ENCODE results near the gene FHIT. TPM values are rescaled to one million over a fixed set of nuclear protein-coding genes. Genes with fewer than 3 reads are reported as not detected.

Gene FHIT
- total and polyA plus RNA-seq, 4 donors: 2.1 to 14.7 (median 6.6) TPM

- no peaks in the 10 kb centered on the region for H3K27me3 ChIP-seq (ENCODE audit: control insufficient read depth in 4 of 4, insufficient read depth in 4 of 4, low read length in 3 of 4)
- no peak overlapping the region for H3K27ac ChIP-seq (ENCODE audit: low read depth in 1 of 2, low read length in 2 of 2)
- H3K4me1 ChIP-seq (ENCODE audit: control insufficient read depth in 4 of 4, insufficient read depth in 4 of 4, low read length in 3 of 4): no peaks in the 10 kb centered on the region
- DNase-seq (ENCODE audit: low spot score): no peak
- no peak overlapping the region for H3K4me3 ChIP-seq (ENCODE audit: low read depth in 1 of 3, low read length in 3 of 3)
- H3K9ac ChIP-seq (ENCODE audit: low read depth in 1 of 2, low read length in 2 of 2): no peak overlapping the region
- peaks cover 0 to 2% (median 0%) of the 10 kb centered on the region in 4 donors for H3K9me3 ChIP-seq (ENCODE audit: control insufficient read depth in 4 of 4, low read length in 3 of 4)
- TF ChIP-seq FOXA2 (IDR thresholded peaks at IDR 0.05): no peak
- WGBS: 86% methylated on average over 3 of the region's 3 CpGs
- no peaks in the 10 kb centered on the region for H3K36me3 ChIP-seq (ENCODE audit: control insufficient read depth in 4 of 4, insufficient read depth in 3 of 4, low read depth in 1 of 4, low read length in 3 of 4)
Observed at GRCh38 chr3:59832241-59832640, 1419.0 kb downstream of the FHIT start.

GRCh38 chr3:59831394-59831793 lies 1419.9 kb downstream of the FHIT start:
- 88% methylated on average over 2 of the region's 2 CpGs for WGBS
- H3K9ac ChIP-seq (ENCODE audit: low read depth in 1 of 2, low read length in 2 of 2): no peak overlapping the region
- TF ChIP-seq YY1 (IDR thresholded peaks at IDR 0.05): no peak
- no peak for TF ChIP-seq JUND (IDR thresholded peaks at IDR 0.05)
- TF ChIP-seq REST (IDR thresholded peaks at IDR 0.05): no peak
- no peak for TF ChIP-seq RXRA (IDR thresholded peaks at IDR 0.05)
- TF ChIP-seq EGR1 (IDR thresholded peaks at IDR 0.05; ENCODE audit: low read depth in 2 of 2): no peak
- TF ChIP-seq CTCF (IDR thresholded peaks at IDR 0.05; ENCODE audit: low read depth, low read length, missing input control): no peak
- TF ChIP-seq HNF4G (IDR thresholded peaks at IDR 0.05): no peak
- H3K27ac ChIP-seq (ENCODE audit: low read depth in 1 of 2, low read length in 2 of 2): no peak overlapping the region
- peaks cover 0 to 2% (median 0%) of the 10 kb centered on the region in 4 donors for H3K9me3 ChIP-seq (ENCODE audit: control insufficient read depth in 4 of 4, low read length in 3 of 4)
- no peak for DNase-seq (ENCODE audit: low spot score)
- no peaks in the 10 kb centered on the region for H3K36me3 ChIP-seq (ENCODE audit: control insufficient read depth in 4 of 4, insufficient read depth in 3 of 4, low read depth in 1 of 4, low read length in 3 of 4)
- H3K4me1 ChIP-seq (ENCODE audit: control insufficient read depth in 4 of 4, insufficient read depth in 4 of 4, low read length in 3 of 4): no peaks in the 10 kb centered on the region
- H3K27me3 ChIP-seq (ENCODE audit: control insufficient read depth in 4 of 4, insufficient read depth in 4 of 4, low read length in 3 of 4): no peaks in the 10 kb centered on the region
- no peak overlapping the region for H3K4me3 ChIP-seq (ENCODE audit: low read depth in 1 of 3, low read length in 3 of 3)

GRCh38 chr3:59829527-59829926 lies 1421.7 kb downstream of the FHIT start:
- peaks cover 0 to 2% (median 0%) of the 10 kb centered on the region in 4 donors for H3K9me3 ChIP-seq (ENCODE audit: control insufficient read depth in 4 of 4, low read length in 3 of 4)
- no peak for TF ChIP-seq JUND (IDR thresholded peaks at IDR 0.05)
- no peak for TF ChIP-seq CTCF (IDR thresholded peaks at IDR 0.05; ENCODE audit: low read depth, low read length, missing input control)
- no peak for TF ChIP-seq SP1 (IDR thresholded peaks at IDR 0.05)
- no peak overlapping the region for H3K27ac ChIP-seq (ENCODE audit: low read depth in 1 of 2, low read length in 2 of 2)
- no peaks in the 10 kb centered on the region for H3K4me1 ChIP-seq (ENCODE audit: control insufficient read depth in 4 of 4, insufficient read depth in 4 of 4, low read length in 3 of 4)
- no peaks in the 10 kb centered on the region for H3K36me3 ChIP-seq (ENCODE audit: control insufficient read depth in 4 of 4, insufficient read depth in 3 of 4, low read depth in 1 of 4, low read length in 3 of 4)
- H3K27me3 ChIP-seq (ENCODE audit: control insufficient read depth in 4 of 4, insufficient read depth in 4 of 4, low read length in 3 of 4): no peaks in the 10 kb centered on the region
- H3K4me3 ChIP-seq (ENCODE audit: low read depth in 1 of 3, low read length in 3 of 3): no peak overlapping the region
- H3K9ac ChIP-seq (ENCODE audit: low read depth in 1 of 2, low read length in 2 of 2): no peak overlapping the region
- 89% methylated on average over 1 of the region's 1 CpG for WGBS
- no peak for DNase-seq (ENCODE audit: low spot score)

All from liver (tissue), 9 donors.